ENCODE data around the gene PRUNE1. TPM values are rescaled to one million over a fixed set of nuclear protein-coding genes. Genes with fewer than 3 reads are reported as not detected.

The PRUNE1 gene
- total RNA-seq, 1 donor from 2014 or later = 22.5 TPM

DNA sequence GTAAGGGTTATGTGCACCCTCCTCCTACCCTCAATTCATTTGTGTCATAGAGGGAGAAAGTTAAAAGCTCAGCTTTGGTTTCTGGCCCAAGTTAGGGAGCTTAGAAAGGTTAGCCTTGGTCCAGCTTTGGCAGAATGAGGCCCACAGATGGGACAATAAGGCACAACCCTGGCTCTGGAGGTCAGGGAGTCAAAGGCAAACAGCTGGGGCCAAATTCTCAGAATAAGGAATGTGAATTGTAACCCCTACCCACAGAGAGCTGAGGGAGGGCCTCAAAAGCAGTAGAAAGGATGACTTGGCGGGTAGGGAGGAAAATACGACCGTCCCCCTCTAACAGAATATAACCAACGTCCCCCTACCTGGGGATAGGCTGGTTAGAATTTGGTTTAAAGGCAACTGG, 42.6 kb upstream of the PRUNE1 start:
- no peak for DNase-seq (ENCODE audit: low read depth, low spot score)
- TF ChIP-seq, protein P1, sequence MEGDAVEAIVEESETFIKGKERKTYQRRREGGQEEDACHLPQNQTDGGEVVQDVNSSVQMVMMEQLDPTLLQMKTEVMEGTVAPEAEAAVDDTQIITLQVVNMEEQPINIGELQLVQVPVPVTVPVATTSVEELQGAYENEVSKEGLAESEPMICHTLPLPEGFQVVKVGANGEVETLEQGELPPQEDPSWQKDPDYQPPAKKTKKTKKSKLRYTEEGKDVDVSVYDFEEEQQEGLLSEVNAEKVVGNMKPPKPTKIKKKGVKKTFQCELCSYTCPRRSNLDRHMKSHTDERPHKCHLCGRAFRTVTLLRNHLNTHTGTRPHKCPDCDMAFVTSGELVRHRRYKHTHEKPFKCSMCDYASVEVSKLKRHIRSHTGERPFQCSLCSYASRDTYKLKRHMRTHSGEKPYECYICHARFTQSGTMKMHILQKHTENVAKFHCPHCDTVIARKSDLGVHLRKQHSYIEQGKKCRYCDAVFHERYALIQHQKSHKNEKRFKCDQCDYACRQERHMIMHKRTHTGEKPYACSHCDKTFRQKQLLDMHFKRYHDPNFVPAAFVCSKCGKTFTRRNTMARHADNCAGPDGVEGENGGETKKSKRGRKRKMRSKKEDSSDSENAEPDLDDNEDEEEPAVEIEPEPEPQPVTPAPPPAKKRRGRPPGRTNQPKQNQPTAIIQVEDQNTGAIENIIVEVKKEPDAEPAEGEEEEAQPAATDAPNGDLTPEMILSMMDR (conservative IDR thresholded peaks at IDR 0.05) = no peak
- Mint-ChIP-seq H3K27ac (ENCODE audit: unreplicated experiment) (no peak overlapping the region), H3K9me3 (no peaks in the 10 kb centered on the region), H3K27me3 (ENCODE audit: low read depth) (no peaks in the 10 kb centered on the region), H3K36me3 (ENCODE audit: low read depth) (peaks cover 53% of the 10 kb centered on the region), H3K4me1 (peaks cover 17% of the 10 kb centered on the region), H3K4me3 (peak overlapping the region; percentile 59)

DNA sequence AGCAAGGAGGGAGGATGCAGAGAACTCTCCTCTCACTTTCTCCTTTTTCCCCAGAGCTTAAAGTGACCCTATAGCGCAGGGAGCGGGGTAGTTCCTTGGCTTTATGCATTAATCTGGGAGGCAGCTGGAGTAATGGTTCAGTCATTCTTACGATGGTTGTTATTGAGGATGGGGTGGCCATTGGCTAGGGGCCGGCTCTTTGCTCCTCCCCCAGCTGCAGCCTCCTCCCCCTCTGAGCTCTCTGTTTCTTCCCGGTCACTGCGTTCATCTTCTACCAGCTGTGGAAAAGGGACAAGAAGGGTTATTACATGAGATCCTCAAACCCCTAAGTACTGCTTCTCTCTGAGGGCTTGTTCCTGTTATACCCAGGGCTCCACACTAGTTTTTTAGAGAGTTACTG, 42.2 kb upstream of the PRUNE1 start:
- TF ChIP-seq, protein P1 (conservative IDR thresholded peaks at IDR 0.05) = no peak
- DNase-seq (ENCODE audit: low read depth, low spot score) = no peak
- Mint-ChIP-seq H3K36me3 (ENCODE audit: low read depth) (peaks cover 52% of the 10 kb centered on the region), H3K4me3 (no peak overlapping the region), H3K27ac (ENCODE audit: unreplicated experiment) (no peak overlapping the region), H3K4me1 (peaks cover 21% of the 10 kb centered on the region), H3K9me3 (no peaks in the 10 kb centered on the region), H3K27me3 (ENCODE audit: low read depth) (no peaks in the 10 kb centered on the region)

DNA sequence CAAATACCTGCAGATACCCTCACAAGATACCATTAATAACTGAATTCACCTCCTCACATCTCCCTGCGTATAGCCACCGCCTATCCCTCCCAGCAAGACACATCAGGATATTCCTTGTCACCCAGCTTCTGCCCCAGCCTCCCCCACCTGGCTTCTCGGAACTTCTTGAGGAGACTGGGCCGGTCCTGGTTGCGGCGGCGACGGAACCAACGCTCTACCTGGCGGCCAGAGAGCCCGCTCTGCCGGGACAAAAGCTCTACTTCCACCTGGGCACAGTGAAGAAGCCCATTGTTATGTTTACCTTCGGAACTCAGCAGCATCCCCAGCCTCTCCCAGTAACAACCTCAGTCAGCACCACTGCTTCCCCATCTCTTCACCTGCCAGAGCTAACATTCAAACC, 40.3 kb upstream of the PRUNE1 start:
- no peaks in the 10 kb centered on the region for H3K9me3 Mint-ChIP-seq
- H3K36me3 Mint-ChIP-seq (ENCODE audit: low read depth) = peaks cover 40% of the 10 kb centered on the region
- TF ChIP-seq, protein P1 (conservative IDR thresholded peaks at IDR 0.05) = no peak
- H3K4me1 Mint-ChIP-seq = peaks cover 41% of the 10 kb centered on the region
- H3K27me3 Mint-ChIP-seq (ENCODE audit: low read depth) = no peaks in the 10 kb centered on the region
- H3K4me3 Mint-ChIP-seq = peak overlapping the region; percentile 70
- no peak overlapping the region for H3K27ac Mint-ChIP-seq (ENCODE audit: unreplicated experiment)
- DNase-seq (ENCODE audit: low read depth, low spot score) = no peak

DNA sequence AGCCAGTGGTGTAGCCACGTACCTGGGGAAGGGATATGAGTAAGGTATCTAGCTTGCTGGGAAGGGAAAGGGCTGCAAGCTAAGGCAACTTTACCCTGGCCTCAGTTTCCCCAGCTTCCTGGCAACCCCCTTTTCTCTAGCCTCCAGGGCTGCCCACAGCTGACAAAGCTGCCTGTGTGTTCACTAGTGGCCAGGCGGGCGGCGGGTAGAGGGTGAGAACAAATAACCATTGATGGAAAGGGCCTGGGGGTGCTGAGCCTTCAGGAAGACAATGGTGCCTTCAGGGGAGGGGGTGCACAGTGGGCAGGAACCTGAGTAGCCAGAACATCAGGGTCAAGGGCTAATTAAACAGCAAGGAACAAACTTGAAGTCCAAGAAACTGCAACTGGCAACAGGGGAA, 39.8 kb upstream of the PRUNE1 start:
- H3K9me3 Mint-ChIP-seq = no peaks in the 10 kb centered on the region
- peaks cover 46% of the 10 kb centered on the region for H3K4me1 Mint-ChIP-seq
- TF ChIP-seq, protein P1 (conservative IDR thresholded peaks at IDR 0.05) = no peak
- H3K27me3 Mint-ChIP-seq (ENCODE audit: low read depth) = no peaks in the 10 kb centered on the region
- no peak for DNase-seq (ENCODE audit: low read depth, low spot score)
- peaks cover 36% of the 10 kb centered on the region for H3K36me3 Mint-ChIP-seq (ENCODE audit: low read depth)
- no peak overlapping the region for H3K27ac Mint-ChIP-seq (ENCODE audit: unreplicated experiment)
- peak overlapping the region; percentile 70 for H3K4me3 Mint-ChIP-seq

DNA sequence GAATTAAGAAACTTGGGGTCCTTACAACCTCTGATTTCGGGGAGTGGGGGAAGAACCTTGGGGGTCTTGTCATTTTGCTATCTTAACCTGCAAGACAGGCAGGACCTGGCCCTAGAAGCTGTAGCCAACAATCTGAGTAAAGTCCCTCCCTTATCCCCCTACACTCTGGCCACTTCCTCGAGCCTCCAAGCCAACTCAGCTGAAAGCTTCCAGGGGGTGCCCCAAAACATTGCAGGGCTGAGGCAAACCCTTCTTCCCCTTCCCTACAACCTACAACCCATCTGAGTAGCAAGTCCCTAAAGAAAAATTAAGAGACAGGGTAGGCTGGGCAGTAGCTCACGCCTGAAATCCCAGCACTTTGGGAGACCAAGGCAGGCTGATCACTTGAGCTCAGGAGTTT, 38.6 kb upstream of the PRUNE1 start:
- Mint-ChIP-seq H3K27ac (ENCODE audit: unreplicated experiment) (no peak overlapping the region), H3K36me3 (ENCODE audit: low read depth) (peaks cover 28% of the 10 kb centered on the region), H3K27me3 (ENCODE audit: low read depth) (no peaks in the 10 kb centered on the region), H3K9me3 (no peaks in the 10 kb centered on the region), H3K4me3 (no peak overlapping the region), H3K4me1 (peaks cover 49% of the 10 kb centered on the region)
- TF ChIP-seq, protein P1 (conservative IDR thresholded peaks at IDR 0.05) = no peak
- no peak for DNase-seq (ENCODE audit: low read depth, low spot score)
